NCI-H2196 treated with DMSO at 0.1 percent for 48 hours (cell line): ENCODE data around the gene KPTN.

ENCODE experiments used
- DNase-seq: peaks from one replicate; lab custom pipeline; 2025; ENCODE audit not compliant: unreplicated experiment; lab: John Stamatoyannopoulos, UW

The KPTN gene

DNA sequence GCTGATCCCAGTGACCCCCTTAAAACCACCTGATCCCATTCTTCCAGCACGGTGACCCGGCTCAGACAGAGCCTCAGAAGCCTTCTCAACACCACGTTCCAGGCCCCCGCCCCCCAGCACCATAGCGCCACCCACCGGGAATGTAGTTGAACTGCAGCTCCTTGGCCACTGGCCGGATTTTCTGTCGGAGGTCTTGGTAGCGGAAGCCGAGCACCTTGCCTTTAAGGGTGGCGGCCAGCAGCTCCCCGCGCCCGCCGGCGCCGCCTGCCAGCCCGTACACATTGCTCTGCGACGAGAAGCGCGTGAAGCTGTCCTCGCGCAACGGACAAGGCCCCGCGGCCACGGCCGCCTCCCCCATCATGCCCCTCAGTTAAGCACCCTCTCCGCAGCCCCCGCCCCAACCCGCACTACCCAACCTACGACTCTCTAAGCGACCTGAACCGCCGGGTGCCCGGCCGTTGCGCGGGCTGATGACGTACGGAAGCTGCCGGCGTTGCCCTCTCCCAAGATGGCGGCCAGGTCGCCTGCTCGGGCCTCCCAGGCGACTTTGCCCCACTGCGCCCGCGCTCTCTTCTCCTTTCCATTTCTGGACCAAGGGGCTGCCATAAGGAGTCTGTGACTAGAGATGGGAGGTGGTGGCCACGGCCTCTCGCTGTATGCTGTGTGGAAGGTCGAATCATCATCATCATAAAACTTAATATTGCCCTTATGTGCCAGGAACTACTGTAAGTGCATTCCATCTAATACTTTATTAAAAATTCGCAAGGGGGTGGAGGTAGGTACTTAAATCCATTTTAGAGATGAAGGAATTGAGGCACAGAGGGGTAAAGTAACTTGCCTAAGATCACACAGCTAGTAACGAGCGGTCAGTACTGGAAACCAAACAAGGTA, at the start of gene KPTN:
TSS of gene KPTN (minus strand) at position 420 of the 891 bp plus-strand sequence. CDS start at position 361, 59 bp downstream.
- DNase-seq, result peak; percentile 90

DNA sequence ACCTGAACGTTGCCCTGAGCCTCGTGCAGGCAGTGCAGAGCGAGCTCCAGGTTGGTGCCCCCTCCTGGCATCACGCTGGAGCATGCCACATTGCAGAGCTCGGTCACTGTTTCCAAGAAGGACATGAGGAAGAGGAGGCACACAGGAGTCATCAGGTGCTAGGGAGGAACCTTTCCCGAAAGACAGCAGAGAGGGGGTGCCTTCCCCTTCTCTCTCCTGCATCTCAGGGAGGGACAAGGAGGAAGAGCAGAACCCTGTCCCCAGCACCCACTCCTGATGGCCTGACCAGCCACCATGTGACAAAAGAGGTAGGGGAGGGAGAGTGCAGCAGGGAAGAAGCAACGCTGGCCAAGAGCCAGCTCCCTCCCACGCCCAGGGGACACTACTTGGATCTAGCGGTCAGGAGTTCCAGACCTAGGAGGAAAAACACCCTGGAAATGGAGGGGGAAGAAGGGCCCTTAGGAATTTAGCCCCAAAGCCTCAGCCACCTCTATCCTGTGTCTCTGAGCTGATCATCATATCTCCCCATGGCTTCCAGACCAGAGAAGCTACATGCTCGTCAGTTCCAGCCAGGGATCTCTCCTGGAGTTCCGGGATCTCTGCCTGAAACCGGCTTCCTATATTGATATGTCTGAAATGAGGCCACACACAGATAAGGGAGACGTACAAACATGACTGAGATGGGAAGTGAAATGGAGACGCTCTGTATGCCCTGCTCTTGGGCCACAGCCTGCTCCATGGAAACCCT, 47.8 kb upstream of the KPTN start:
- DNase-seq, result no peak

DNA sequence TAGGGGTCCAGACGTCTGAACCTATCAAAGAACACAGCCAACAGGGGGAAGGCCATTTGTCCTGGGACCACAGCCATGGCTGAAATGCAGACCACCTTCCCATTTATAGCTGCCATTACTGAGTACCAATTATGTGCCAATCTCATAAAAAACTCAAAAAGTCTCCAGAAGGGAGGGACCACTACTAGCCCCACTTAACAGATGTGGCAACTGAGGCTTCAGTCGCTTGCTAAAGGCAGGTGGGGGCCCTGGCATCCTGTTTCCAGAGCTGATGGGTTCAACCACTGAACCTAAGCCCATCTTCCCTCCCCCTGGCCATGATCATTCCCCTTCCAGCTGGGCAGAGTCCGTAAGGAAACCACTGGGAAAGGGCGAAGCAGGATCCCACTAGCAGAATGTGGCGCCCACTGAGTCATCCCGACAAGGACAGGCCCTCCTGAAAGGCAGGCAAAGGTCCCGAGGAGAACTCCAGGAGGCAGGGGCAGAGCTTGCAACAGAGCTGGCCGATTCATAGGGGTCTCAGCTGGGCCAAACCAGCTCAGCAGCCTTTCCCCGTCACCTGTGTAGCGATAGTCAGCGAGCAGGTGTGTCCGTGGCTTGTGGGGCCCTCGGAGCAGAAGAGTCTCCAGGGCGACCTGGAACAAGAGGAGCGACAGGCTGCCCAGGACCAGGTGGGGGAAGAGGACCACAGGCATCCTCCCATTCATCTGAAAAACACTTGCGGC, 45.2 kb upstream of the KPTN start:
- DNase-seq, result no peak

DNA sequence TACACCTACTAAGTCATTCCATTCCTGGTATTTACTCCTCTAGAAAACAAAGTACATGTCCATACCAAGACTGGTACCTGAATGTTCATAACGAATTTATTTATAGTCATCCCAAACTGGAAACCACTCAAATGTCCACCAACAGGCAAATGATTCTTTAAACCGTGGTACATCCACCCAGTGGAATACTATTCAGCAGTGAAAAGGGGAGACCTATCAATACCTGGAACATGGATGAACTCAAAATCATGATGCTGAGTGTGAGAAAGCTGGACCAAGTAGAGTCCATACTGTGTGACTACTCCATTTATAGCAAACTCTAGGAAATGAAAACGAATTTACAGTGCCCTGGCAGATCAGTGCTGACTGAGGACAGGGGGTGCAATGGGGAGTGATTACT, 42.8 kb upstream of the KPTN start:
- no peak for DNase-seq

DNA sequence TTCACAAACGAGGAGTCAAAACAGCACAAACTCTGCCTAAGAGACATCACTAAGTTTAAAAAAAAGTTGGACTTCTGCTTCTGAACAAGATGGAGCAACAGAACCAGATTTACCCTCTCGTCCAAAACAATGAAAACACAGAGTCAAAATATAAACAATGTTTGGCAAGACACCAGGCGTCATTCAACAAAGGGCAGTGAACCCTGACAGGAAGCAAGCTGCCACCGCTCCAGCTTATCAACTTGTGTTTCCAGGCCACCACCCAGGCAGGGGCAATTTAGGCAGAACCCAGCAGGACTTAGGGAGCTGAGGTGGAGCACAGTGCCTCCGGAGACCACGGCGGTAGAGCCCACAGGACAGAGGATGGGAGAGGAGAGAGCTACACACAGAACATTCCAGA, 39.5 kb upstream of the KPTN start:
- DNase-seq, result no peak

DNA sequence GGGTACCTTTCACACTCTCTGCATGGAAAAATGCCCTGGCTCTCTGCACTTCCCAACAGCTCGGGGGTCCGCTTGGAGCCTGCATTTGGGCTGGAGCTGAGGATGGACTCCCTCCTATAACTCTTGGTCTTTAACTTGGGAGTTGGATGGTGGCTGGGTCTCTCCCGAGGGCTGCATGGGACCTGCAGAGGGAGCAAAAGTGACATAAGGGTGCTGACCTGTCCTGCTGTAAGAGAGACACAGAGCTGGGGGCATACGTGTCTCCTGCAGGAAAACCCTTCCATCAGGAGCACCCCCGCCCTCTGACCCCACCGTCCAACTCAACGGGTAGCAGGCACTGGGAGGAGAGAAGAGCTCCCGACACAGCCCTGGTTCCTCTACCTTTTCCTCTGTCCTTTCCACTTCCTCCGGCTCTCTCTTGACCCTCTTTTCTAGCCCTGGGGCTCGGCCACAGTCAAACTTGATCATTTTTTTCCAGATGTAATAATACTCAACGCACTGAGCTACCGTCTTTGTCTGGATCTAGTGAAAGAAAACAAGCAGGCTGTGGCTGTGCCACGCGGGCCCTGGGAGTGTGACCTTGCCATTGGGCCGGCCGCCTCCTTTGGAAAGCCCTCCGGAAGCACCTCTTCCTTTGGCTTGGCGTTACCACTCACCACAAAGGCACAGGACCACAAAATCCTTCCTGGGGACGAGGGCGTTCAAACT, 37.6 kb upstream of the KPTN start:
- DNase-seq, result no peak

DNA sequence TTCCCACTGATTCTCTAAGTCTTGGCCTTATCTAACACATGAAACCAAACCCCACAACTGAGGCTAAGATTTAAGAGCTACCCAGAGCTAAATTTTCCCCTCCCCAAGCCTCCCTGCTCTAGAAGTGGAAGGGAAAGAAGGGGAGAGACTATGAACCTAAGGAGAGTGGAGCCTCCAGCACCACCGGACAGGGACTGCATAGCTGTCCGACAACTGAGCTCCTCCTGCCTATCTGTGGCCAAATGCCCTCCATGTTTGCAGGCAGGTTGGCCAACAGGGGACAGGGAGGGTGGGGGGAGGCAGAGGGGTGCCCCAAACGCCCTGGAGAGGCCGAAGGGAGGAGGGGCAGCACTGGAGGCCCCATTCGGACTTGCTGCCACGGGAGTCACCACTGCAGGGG, 36.8 kb upstream of the KPTN start:
- DNase-seq, result no peak

DNA sequence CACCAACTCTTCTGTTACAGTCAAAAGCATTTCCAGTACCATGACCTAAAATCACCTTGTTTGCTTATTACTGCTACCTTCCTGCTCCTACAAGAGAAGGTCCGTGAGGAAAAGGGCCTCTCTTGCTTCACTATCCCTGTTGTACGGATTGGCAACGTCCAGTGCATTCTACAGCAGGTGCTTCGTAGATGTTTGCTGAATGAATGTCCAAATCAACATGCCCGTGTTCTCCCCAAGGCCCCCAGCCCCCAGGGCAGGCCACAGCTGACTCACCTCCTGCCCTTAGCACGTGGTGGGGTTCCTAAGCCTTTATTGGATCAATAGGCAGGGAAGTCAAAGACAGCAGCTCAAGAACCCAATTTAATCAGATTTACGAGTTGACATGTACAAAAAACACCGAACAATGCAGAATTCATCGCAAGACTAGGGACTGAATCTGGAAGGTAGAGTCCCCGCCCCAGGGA, 36.4 kb upstream of the KPTN start:
- DNase-seq, result no peak

DNA sequence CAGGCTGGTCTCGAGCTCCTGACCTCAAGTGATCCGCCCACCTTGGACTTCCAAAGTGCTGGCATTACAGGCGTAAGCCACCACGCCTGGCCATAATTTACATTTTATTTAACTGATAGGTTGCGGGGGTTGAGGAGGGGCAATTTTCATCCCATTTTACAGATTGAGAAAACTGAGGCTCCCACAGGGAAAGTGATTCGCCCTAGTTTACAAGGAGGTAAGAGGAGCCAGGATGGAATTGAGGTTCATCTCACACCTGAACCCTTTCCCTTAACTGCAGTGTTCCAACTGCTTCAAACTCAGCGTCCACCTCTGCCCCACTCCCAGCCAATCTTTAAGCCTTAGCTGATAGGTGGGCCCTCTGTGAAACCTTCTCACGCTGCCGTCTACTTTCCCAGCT, 34.8 kb upstream of the KPTN start:
- no peak for DNase-seq

DNA sequence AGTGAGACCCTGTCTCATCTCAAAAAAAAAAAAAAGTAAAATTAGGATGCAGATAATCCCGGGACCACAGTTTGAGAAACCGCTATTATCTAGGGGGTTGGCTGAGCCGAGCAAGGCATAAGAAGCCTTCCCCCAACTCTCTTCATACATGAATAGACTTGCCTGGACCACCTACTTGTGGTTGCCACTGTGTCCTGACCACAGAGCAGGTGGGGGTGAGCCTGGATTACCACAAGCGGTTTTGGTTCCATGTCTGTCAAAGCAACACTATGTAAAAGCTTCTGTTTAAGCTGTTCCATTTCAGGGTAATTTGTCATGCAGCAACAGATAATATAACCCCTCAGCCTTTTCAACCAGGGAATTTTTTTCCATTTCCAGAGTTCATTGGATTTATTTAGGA, 34.1 kb upstream of the KPTN start:
- no peak for DNase-seq

DNA sequence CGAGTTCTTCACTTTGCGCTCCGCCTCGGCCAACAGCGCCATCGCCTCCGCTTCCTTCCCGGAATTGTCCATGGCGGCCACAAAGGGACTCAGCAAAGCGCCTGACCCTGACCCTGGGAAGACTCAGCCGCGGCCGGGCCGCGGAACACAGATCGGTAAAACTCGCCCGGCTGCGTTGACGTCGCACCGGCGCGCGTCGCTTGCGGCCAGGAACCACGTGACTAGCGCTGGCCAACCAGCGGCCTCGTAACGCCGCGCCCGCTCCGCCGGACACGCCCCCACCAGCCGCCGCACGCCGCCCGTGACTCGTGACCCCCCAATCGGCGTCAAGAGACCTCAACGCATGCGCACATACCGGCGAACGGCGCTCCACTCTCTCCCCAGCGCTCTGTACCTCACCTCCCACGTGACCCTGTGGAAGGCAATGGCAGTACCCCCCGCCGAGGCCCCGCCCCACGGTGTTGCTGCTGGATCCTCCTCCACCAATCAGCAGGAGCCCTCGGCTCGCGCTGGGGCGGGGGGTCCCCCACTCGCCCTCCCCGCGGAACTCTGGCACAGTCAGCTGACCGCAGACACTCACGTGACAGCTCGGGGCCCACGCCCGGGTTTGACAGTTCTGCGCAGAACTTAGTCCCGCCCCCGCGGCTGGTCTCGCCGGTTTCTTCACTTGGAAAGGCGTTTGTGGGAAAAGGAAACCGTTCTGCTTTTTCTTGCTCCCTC, 31.0 kb upstream of the KPTN start, which contains the start of gene NAPA:
TSS of gene NAPA (minus strand) at position 195 of the 720 bp plus-strand sequence. CDS start at position 72, 123 bp downstream.
- peak; percentile 100 for DNase-seq

DNA sequence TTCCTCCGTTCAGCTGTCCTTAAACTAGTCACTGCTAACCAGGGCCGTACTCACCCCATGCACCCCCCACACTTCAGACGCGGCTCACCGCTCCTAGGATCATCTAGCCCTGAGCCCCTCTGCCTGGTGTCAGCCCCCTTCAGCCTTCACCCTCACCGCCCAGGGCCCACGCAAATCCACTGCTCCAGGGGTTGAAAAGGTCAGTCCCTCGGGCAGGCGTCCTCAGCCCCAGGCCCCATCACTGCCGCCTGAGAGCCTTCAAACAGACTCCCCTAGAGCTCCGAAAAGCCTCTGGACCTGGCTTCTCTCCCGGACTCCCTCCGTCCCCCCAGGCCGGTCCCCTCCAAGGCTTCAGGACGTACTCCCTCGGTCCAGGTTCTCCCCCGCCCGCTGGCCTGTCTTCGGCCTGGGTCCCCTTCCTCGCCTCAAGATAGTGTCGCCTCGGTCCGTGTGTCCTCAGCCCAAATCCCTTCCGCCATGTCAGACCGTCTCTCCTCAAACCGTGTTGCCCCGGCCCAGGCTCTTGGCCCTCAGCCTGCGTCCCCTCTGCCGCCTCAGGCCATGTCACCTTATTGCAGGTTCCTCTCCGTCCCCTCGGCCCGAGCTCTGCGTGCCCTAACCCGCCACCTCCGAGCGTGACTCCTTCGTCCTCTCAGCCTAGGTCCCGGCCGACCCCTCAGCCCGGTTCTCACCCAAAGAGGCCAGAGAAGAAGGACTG, 30.3 kb upstream of the KPTN start:
- DNase-seq, result no peak

DNA sequence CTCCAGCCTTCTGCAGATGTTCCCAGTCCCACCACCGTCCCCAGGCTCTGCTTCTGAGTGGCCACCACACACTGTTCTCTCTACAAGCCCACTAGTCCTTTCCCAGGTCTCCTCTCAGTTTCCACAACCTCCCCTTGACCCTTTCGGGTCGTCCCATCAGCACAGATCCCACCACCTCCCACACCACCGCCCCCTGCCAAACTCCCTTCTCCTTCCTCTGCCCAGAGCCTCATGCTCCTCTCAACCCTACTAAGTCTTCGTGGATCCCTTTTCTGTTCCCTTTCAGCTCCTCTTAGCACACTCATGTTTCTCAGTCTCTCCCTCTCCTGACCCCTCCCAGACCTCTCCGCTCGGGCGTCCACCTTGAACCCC, 28.9 kb upstream of the KPTN start:
- DNase-seq, result no peak

DNA sequence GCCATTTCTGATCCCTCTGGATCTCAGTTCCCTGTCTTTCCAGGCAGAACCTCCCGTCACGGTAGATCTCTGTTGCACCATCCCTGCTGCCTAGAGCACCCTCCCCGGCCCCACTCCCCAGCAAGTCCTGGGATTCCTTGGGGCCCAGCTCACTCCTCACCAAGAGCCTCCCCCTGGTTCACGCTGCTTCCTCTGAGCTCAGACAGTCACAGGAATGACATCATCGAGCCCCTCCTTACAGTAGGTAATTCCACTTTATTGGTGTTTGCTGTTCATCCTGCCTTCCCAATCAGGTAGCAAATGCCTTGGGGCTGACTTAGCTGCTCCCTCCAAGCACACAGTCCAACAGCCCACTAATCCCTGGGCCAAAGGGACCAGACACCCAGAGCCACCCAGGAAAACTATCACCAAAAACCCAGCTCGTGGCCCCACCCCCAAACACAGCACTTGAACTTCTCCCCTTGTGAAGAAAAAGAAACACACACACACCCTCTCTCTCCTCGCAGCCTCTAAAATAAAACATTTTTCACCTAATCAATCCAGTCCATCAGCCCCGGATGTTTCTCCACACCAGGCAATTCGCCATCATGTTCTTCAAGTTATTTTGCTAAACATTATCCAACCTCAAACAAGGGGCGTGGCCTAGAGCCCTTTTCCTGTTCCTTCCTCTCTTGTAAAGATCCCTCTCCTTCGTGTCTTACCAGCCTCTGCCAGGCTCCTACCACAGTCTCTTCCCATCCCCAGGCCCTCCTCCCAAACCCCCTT, 28.3 kb upstream of the KPTN start:
- no peak for DNase-seq

DNA sequence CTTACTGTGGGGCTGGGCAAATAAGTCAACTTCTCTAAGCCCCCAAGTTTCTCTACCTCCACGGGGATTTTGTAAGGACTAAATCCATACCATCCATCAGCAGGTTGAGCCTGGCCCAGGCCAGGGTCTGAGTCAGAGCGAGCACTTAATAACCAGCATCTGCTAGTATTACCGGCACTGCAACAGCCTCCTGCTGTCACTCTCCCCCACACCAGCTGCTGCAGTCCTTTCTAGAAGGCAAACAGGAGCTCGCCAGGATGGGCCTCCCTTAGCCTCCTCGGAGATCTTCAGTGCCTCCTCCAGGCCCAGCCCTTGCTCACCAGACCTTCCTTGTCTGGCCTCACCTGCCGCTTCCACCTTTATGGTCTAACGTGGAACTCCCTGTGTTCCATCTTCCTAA, 27.7 kb upstream of the KPTN start:
- DNase-seq, result no peak

DNA sequence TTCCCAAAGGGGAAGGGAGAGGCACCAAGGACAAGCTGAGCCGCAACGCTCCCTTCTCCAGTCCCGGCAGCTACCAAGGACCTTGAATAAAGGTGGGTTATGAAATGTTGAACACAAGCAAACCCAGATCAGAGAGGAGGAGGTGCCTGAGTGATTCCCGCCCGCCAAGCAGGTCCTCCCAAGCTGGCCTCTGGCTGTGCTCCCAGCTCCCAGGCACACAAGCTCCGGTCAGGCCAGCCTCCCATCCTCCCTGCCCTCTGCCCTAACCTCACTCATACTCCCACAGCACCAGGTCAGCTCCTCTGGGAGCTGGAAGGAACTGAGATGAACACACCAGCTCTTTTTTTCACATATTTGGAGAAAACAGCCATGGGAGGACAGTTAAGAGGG, 27.1 kb upstream of the KPTN start:
- no peak for DNase-seq

DNA sequence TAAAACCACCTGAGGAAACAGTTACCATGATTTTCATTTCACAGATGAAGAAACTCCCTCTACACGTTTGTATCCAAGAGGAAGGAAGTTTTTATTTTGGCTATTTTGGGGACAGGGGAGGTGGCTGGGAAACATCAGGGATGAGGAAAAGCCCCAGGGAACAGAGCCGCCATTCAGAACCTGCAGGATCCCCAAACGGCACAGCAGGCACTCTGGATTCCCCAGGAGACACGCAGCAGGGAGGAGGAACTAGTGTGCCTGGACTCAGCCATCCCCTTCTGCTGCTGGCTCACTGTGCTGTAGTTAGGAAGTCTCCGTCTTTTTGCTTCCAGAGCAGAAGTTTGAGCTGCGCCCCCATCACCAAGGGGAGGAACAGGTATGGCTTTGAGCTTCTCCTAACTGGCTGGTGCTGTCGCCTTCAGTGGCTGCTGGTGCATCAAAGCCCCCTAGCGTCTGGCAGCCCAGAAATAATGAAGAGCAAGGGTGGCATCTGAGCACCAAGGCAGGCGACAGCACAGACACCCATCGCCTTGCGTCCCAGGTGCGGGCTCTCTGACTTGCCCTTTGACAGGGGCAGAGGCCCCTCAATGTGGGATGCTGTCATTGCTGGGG, 26.6 kb upstream of the KPTN start:
- no peak for DNase-seq

DNA sequence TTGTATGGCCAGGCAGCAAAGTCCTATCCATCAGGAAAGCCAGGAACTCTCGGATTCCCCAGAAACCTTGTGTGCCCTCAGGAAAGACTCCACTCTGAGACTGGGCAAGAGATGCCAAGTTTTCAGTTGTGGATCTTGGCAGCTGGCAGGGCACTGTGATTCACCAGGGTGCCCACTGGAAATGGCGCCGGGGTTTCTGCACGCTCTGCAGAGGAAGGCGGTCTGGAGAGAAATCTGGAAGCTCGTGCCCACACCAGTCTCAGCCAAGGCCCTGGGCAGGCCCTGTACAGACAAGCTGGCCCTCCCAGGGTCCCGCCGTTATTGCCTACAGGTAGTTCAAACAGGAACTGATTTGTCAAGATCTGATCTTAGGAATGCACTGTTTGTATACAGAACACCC, 26.0 kb upstream of the KPTN start:
- DNase-seq, result no peak
